ENCODE data around the gene TPX2. TPM values are rescaled to one million over a fixed set of nuclear protein-coding genes. Genes with fewer than 3 reads are reported as not detected.

TPX2 gene
- polyA plus RNA-seq, 2 of the 4 experiments (the other 2 are of a cell fraction): 92.9 TPM

DNA sequence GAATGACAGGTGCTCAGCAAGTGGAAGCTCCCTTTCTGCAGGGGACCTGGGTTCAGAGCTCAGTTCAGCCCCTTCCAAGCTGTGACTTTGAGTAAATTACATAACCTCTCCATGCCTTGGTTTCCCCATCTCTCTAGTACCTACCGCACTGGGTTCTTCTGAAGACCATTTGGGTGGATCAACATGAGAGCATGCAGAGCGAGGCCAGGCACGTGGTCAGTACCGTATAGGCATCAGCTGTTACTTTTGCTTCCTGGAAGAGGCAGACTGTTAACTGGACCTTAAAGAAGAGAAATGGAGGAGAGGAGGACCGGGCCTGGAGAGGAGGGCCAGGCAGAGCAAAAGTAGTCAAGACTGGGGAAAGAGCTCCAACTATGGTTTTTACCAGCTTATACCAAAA lies 78.4 kb downstream of the TPX2 start:
- FAIRE-seq (no peak), DNase-seq (ENCODE audit: low read depth in 1 of 2, low spot score in 1 of 2) (no peak), ATAC-seq (no peak)
- 74% methylated on average over 5 of the region's 5 CpGs for WGBS (ENCODE audit: missing lambda C conversion rate)
- ChIA-PET CTCF (interaction anchor here (0.5 to 4.5 kb wide), 17 partner anchors 11 to 275 kb away, joined by 3 to 29 read pairs (median 3); no protein-coding TSS in a partner anchor), POLR2A (no interaction called here)
- no peaks in the 10 kb centered on the region for H3K9me3 ChIP-seq
- no peak overlapping the region for H3K4me3 ChIP-seq
- no peak overlapping the region for H3K27ac ChIP-seq
- no peak for TF ChIP-seq FOSB (CRISPR knock-in tag; IDR thresholded peaks at IDR 0.05)
- TF ChIP-seq HDAC2 (IDR thresholded peaks at IDR 0.05): no peak
- TF ChIP-seq ZSCAN20 (CRISPR knock-in tag; IDR thresholded peaks at IDR 0.05): no peak
- TF ChIP-seq MAZ (IDR thresholded peaks at IDR 0.05; ENCODE audit: borderline replicate concordance, low read depth, low read length): no peak
- TF ChIP-seq, protein P1, sequence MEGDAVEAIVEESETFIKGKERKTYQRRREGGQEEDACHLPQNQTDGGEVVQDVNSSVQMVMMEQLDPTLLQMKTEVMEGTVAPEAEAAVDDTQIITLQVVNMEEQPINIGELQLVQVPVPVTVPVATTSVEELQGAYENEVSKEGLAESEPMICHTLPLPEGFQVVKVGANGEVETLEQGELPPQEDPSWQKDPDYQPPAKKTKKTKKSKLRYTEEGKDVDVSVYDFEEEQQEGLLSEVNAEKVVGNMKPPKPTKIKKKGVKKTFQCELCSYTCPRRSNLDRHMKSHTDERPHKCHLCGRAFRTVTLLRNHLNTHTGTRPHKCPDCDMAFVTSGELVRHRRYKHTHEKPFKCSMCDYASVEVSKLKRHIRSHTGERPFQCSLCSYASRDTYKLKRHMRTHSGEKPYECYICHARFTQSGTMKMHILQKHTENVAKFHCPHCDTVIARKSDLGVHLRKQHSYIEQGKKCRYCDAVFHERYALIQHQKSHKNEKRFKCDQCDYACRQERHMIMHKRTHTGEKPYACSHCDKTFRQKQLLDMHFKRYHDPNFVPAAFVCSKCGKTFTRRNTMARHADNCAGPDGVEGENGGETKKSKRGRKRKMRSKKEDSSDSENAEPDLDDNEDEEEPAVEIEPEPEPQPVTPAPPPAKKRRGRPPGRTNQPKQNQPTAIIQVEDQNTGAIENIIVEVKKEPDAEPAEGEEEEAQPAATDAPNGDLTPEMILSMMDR (IDR thresholded peaks at IDR 0.05): no peak
- no peak for TF ChIP-seq TFCP2L1 (CRISPR knock-in tag; IDR thresholded peaks at IDR 0.05)
- TF ChIP-seq HOXB5 (CRISPR knock-in tag; IDR thresholded peaks at IDR 0.05): no peak
- no peak for TF ChIP-seq KDM5A (IDR thresholded peaks at IDR 0.05)
- no peak for TF ChIP-seq HOXA7 (CRISPR knock-in tag; IDR thresholded peaks at IDR 0.05)
- no peak for TF ChIP-seq EHMT2 (IDR thresholded peaks at IDR 0.05; ENCODE audit: low read depth)
- TF ChIP-seq HES2 (IDR thresholded peaks at IDR 0.05): no peak
- TF ChIP-seq KDM1A (IDR thresholded peaks at IDR 0.05; ENCODE audit: low read depth): no peak
- TF ChIP-seq CHD2 (IDR thresholded peaks at IDR 0.05; ENCODE audit: low read length, partially characterized antibody): no peak
- TF ChIP-seq BHLHE40 (IDR thresholded peaks at IDR 0.05; ENCODE audit: low read depth, low read length): no peak
- TF ChIP-seq, protein P2, sequence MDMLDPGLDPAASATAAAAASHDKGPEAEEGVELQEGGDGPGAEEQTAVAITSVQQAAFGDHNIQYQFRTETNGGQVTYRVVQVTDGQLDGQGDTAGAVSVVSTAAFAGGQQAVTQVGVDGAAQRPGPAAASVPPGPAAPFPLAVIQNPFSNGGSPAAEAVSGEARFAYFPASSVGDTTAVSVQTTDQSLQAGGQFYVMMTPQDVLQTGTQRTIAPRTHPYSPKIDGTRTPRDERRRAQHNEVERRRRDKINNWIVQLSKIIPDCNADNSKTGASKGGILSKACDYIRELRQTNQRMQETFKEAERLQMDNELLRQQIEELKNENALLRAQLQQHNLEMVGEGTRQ (IDR thresholded peaks at IDR 0.05): no peak
- no peak for TF ChIP-seq RARB (CRISPR knock-in tag; IDR thresholded peaks at IDR 0.05)
- no peak for TF ChIP-seq NR3C1 (IDR thresholded peaks at IDR 0.05)
- no peak for TF ChIP-seq FOXS1 (CRISPR knock-in tag; IDR thresholded peaks at IDR 0.05)
- TF ChIP-seq, protein P3, sequence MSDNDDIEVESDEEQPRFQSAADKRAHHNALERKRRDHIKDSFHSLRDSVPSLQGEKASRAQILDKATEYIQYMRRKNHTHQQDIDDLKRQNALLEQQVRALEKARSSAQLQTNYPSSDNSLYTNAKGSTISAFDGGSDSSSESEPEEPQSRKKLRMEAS (IDR thresholded peaks at IDR 0.05): no peak
- no peak for TF ChIP-seq POLR2AphosphoS2 (conservative IDR thresholded peaks at IDR 0.05; ENCODE audit: low read length)
- H3K4me2 ChIP-seq: no peak overlapping the region
- H3K4me1 ChIP-seq: peaks cover 5% of the 10 kb centered on the region; the same call in 2 of the 3 replicates

- H3K27ac ChIP-seq: no peak overlapping the region
- no peaks in the 10 kb centered on the region for H3K9me3 ChIP-seq
- 75% methylated on average over 8 of the region's 8 CpGs for WGBS (ENCODE audit: missing lambda C conversion rate)
- FAIRE-seq (no peak), DNase-seq (ENCODE audit: low read depth in 1 of 2, low spot score in 1 of 2) (no peak), ATAC-seq (no peak)
- no peak overlapping the region for H3K4me3 ChIP-seq
- H3K4me2 ChIP-seq: no peak overlapping the region
- H3K4me1 ChIP-seq: peaks cover 11% of the 10 kb centered on the region; the same call in 2 of the 3 replicates
- no peak for TF ChIP-seq E2F6 (IDR thresholded peaks at IDR 0.05; ENCODE audit: borderline replicate concordance, low read depth)
- POLR2A ChIA-PET: no interaction called here
- CTCF ChIA-PET: interaction anchor here (0.7 to 4.5 kb wide), 9 partner anchors 11 to 274 kb away, joined by 3 to 29 read pairs (median 3); no protein-coding TSS in a partner anchor
Observed at GRCh38 chr20:31818376-31818908, 79.4 kb downstream of the TPX2 start.
